HG03025 (cell line): ENCODE data around the gene DCP1B.

Source experiments
- ATAC-seq: cut with Tn5 transposase; IDR thresholded peaks from one replicate; pipeline ENCODE4 v1.9.1; 2021; ENCODE audit warnings: mild to moderate bottlenecking, moderate library complexity; ENCODE audit not compliant: unreplicated experiment, low FRiP score

The DCP1B gene

DNA sequence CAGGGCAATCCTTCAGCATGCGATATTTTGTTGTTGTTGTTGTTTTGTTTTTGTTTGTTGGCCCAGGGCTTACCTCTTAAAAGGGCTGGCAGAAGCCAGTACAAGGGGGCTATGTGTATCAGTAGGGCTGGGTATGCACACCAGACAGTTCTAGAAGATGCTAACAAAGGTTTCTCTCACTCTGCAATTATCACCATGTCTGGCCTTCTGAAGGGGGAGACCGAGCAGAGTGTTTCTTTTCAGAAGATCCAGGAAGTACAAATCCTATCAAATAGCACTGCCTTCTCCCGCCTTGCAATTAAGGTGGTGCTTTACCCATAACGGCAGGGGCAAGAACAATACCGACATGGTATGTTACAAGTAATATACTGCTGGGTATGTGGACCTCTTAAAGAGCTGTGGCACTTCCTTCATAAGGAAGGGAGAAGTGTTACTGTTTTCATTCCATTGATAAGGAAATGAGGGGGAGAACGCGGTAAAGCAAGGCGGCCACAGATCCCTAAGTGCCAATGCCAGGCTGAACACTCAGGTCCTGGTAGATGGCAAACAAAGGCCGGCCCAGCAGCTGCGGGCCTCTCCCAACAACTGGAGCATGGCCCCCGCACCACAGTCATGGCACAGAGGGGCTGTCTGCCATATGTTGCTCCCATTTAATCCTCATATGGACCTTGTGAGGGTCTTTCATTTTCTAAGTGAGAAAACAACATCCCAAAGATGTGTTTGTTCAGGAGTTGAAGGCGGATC lies 66.6 kb downstream of the DCP1B start:
- ATAC-seq, result no peak

DNA sequence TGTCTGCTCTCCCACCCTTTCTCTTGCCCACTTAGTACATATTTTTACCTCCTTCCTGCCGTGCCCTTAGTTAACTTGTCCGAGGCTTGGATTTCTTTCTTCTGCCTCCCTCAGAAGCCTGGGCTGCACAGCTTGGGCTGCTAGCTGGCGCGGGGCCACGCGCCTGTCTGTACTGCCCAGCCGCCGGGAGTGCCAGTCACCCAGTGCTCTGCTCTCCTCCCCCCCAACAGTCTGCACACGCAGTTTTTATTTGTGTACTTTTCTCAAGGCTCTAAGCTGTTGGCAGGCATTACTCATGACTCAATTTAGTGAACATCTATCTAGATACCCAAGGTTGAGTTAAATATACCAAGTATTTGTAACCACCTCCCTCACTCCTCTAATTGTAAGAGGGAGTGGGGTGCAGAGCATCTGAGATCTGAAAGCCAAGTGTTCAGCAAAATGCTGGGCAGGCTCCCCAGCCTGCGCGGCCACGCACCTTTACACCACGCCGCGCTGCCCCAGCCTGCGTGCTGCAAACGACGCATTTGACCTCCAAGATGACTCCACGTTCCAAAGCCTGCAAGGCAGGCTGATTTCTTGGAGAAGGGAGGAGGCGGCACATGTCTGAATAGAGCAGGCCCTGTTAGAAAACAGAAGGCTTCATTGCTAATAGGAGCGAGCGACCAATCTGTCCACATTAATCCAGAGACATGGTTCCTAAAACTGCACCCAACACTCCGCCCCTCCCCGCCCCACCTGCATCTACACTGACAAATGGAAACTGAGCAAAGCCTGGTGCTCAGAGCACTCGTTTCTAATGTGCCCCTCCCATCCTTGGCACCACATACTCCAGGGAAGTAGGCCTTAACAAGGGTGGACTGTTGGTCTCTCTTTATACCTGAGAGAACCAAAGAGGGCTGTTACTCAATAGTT lies 67.6 kb downstream of the DCP1B start:
- no peak for ATAC-seq

DNA sequence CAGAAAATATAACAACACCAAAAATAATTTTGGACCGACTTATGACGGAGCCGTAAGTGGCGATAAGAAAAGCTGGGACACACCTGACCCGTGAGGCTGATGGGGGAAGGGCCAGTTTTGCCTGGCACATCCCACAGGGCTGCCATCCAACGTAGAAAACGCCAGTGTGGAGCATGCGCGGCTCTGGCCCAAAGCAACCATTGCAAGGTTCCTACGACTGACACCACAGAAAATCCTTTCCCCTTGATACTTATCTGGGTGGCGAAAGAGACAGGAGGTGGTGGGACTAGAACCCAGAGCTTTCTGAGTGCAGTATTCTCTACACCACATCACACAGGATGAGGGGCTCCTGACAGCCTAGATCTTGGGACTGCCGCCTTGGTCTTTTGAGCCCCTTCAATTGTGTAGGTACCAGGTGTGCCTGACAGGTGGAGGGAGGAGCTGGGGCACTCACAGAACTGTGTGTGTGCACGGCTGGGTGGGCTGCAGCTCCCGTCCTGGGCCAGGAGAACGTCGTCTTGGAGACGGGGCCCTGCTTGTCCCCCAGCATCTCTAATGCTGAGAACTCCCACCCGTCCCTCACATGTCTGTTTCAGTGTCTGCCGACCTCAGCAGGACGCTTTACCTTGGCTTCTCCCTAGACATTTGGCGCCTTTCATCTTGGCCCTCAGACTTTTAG lies 68.4 kb downstream of the DCP1B start:
- ATAC-seq, result no peak

DNA sequence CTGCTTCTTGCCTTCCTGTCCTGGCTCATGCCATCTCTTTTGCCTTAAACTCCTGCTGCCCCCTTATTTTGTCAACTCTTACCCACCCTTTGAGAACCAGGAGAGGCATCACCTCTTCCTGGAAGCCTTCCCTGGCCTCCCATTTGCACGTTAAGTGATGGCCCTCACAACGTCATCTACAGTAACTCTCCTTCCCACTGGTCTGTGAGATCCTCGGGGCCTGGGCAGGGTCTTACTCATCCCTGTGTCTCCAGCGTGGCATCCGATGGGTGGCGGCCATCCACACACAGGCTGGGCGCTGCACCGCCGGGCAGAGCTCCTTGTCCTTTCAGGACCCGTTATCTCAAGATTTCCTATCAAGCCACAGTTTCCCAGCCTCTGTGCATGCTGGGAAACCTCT lies 69.0 kb downstream of the DCP1B start:
- ATAC-seq, result no peak

DNA sequence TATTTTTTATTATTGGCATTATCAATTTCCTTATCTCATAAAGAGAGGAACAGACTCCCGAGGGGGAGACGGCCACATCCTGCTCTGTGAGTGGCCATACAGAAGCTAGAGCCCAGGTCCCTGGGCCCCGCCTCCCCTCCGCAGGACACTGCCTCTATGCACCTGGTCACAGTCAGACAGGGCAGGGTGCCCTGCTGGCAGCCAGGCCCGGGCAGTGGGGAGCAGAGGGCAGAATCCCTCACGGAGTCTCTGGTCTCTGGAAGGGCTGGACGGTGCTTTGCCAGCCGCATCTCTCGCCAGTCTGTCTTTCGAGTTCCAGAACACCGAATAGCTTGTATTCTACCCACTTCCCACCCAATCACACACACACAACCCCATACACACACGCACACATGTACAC lies 69.4 kb downstream of the DCP1B start:
- no peak for ATAC-seq

DNA sequence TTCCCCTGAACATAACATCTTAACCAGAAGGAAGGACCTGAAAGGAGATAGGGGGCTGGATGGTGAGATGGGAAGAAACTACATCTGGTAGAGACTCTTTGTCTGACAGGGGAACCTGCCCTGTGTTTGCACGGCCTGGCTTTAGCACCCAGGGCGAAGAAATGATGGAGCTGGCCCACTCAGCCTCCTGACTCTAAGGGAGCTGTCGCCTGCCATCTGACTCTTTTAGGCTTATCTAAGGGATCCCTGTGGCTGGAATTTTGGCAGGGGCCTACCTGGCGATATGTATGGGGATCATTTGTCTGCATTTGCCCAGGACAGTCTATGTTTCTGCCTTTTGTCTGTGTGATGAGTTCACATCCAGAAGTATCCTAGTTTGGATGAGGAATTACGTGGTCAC lies 70.2 kb downstream of the DCP1B start:
- ATAC-seq, result no peak

DNA sequence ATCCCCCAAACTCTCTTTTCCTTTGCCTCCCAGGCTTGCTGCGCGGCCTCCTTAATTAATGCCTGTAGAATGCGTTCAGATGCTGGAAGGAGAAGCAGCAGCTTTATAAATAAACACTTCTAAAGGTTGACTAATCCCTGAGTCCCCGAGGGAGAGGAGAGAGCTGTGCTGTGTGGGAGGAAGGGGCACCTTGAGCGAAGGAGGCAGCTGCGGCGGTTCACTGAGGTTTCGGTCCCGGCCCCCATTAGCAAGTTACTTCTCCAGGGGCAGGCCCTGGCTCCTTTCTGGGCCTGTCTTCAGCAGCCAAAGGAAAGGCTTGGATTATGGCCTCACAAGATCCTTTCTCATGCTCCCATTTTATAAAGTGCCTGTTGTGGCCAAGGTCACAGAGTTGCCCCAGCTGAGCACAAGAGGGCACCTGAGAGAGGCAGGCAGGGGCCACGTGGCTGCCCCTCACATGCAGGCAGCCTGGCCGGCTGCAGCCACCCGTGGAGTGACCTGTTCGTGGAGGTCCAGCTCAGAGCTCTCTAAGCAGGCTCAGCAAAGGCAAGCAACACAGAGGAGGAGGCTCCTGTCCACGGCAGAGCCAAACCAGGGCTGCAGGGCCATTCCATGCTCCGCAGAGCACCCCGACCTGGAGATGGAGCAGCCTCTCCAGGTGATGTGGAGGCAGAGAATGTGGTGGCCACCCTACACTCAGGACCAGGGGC lies 70.8 kb downstream of the DCP1B start:
- no peak for ATAC-seq

DNA sequence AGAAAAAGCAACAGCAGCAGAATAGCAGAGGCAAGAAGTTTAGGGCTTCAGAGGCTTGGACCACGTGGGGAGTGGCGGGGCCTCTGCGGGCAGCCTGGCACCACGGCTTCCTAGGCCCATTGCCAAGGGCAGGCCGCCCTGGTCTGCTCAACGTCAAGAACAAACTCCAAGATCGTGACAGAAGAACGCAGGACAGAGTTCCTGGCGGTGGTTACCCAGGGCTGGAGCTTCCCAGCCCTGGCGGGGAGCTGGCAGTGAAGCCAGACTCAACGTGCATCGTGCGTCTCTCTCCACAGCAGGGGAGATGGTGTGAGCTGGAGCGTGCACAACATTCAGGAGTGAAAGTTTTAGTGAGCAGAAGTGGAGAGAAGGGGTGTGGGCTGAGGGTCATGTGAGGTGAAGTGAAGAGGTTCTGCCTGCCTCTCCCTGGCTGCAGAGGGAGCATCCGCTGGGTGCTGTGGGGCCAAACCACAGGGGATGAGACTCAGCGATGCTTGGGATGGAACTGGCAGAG lies 71.9 kb downstream of the DCP1B start:
- no peak for ATAC-seq

DNA sequence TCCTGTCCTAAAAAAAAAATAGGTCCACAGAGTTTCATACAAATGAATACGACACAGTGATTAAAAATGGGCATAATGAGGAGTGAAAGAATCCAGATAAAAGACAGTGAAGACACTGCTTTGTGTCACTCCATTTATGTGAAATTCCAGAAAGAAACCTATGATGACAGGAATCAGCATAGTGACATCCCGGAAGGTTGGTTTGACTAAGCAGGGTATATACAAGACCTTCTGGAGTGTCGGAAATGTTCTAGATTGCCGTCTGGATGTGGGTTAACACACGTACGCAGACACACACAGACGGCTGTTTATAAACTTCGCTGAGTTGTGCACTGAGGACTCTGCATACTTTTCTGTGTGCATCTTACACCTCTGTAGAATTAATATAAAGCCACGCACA lies 72.6 kb downstream of the DCP1B start:
- ATAC-seq, result no peak

DNA sequence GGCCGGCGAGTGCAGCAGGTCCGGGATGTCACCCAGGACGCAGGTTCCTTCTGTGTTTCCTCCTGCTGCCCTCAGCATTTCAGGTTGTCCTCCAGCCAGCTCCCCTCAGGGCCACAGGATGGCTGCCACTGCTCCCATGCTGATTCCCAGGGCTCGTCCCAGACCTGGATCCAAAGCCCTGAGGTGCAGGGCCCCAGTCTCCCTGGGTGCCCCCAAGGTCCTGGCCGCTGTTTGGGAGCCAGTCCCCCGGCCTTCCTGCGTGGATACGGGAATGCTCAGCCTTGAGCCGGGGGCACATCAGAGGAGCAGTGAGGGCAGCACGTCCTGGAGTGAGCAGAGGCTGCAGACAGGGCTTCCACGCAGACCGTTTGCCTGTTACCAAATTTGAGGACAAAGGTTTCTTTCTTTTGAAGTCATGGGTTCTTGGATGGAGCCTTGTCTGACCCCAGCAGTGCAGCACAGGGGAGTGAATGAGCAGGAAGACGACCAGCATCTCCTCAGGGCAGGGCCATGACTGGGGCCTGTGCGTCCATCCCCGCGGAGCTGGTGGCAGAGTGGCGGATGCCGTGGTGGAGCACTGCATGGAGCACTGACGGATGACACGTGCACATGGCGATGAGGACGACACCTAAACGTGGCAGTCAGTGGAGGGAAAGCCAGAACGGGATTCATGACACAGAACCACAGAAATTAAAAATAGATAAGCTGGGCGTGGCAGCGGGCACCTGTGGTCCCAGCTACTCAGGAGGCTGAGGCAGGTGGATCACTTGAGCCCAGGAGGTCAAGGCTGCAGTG lies 73.3 kb downstream of the DCP1B start:
- no peak for ATAC-seq

DNA sequence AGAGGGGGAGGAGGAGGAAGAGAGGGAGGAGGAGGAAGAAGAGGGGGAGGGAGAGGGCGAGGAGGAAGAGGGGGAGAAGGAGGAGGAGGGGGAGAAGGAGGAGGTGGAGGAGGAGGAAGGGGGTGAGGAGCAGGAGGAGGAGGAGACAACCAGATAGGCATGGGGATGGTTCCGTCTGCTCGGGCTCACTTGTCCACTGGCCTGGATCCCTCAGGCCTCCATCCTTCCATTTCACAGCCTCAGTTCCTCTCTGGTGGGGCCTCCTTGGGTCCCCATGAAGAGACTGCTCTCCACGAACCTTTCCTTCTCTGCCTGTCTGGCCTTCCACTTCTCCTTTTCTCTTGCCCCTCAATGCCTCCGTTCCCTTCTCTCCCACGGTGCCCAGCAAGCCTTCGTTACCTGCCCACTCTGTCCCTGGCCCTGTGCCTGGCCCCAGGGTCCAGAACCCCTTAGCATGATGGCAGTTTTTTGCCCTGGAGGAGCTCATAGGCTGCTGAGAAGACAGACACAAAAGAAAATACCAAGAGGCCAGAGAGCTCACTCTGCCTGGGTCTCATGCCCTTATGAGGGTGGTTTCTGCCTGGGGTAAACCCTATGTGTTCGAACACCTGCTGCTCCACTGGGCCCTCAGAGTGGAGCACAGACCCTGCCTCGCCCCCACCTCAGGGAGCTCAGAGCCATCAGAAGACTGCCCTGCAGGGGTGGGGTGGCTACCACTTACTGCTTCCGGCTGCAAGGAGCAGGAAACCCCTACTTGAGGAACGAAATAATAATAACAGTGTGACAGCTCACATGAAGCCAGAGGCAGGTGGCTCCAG lies 74.1 kb downstream of the DCP1B start:
- no peak for ATAC-seq

DNA sequence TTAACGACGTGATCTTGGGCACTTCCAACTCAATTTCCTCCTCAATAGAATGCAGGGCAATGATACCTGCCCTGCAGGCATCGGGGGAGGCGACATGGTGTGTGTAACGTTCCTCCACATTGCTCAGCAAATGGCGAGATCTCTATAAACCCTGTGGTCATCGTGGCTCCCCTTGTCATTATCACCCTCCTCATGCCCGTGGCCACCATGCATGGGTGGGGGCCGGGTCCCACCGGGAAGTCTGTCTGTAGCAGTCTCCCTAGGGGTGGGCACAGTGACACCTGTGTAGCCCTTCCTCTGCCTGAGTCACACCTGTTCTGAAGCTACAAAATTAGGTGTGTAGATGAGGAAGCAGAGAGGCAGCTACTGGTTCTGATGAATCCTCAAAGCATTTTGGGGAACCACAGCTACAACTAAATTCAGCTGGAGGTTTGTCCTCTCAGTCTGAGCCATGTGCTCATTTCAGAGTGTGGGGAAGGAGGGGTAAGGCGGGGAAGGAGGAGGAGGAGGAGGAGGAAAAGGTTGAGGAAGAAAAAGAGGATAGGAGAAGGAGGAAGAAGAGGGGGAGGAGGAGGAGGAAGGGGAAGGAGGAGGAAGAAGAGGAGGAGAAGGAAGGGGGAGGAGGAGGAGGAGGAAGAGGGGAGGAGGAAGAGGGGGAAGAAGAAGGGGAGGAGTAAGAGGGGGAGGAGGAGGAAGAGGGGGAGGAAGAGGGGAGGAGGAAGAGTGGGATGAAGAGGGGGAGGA lies 74.8 kb downstream of the DCP1B start:
- ATAC-seq, result no peak

DNA sequence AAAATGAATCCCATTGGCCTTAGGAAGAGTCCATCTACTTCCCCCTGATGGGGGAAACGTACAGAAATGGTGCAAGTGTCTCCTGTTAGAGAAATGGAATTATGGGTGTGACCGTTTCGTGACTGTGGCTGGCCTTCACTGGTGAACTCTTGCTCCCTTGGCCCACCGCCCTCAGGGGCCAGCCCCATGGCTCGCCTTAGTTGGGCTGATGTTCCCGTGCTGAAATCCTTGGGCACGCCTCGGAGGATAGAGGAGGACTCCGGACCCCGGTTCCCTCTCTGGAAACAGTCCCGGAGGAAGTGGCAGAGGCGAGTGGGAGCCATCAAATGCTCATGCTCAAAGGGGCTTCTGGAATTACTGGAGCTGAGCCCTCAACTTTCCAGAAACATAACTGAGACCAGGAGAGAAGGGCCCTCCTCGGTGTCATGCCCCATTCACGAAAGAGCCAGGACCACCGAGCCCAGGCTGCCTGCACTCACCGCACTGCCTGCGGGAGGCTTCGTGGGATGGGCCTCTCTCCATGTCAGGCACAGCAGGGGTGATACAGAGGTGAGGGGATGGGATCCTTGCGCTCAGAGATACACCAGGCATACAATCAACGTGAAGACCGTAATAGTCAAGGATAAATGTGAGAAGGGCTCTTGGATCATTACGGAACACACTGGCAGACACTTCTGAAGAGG lies 75.7 kb downstream of the DCP1B start:
- ATAC-seq, result no peak

DNA sequence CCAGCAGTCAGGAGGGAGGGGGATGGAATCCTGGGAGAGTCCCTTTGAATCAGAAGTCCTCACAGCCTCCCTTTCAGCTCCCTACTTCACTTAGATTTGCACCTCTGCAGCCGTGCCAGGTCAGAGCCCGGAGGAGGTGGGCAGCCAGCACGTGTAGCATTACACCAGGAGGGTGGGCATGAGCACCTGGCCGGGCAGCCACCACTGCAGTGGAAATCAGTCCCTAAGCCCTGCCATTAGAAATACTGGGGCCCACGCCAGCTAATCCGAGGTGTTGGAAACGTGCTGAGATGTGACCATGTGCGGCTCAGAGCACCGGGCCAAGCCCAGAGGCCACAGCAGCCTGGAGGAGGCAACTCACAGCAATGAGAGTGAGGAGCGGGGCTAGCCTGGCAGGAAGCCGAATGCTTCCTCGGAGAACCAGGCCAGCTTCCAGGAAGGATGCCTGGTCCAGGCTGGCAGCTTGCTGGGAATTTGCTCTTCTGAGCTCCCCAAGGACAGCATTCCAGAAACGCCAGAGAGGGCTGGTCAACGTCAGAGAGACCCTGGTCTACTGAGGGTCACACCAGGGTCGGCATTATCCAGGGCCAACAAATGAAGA lies 76.4 kb downstream of the DCP1B start:
- ATAC-seq, result no peak

DNA sequence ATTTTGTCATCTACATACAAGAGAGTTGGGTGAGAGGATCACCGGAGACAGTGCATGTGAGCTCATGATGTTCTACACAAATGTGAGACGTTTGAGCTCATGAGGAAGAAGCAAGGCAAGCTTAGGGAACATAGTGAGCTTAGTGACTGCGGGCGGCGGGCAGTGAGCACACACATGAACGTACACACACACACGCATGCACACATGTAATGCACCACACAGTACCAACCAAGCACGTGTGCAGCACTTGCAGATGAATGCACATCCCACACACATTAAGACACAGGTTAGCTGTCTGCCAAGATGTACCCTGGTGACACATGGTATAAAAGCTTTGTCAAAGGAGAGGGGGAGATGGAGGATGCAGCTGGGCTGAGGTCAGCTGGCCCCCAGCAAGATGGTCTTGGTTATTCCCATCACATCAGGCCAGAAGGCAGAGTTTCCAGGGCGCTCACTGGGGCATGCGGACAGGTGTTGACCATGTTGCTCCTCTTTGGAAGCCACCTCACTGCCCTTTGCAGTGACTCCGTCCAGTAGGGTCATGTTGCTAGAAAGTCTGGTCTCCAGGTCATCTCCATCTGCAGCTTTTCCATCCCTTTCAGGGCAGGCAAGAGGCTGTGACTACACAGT lies 77.1 kb downstream of the DCP1B start:
- ATAC-seq, result no peak

DNA sequence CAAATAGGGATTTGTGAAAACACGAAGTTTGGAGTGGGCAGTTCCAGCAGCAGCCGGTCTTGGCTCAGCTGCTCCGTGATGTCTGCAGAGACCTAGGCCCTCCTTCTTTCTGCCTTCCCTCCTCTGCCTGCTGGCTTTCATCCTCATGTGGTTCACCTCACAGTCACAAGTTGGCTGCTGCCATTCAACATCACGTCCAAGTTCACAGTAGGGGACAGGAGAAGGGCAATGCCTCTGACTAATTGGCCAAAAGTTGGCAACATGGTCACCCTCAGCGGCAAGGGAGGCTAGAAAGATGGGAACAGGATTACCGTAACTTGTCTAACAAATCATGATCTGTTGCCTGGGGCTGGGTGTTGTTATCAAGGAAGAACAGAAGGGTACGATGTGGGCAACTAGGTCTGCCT lies 78.0 kb downstream of the DCP1B start:
- no peak for ATAC-seq

DNA sequence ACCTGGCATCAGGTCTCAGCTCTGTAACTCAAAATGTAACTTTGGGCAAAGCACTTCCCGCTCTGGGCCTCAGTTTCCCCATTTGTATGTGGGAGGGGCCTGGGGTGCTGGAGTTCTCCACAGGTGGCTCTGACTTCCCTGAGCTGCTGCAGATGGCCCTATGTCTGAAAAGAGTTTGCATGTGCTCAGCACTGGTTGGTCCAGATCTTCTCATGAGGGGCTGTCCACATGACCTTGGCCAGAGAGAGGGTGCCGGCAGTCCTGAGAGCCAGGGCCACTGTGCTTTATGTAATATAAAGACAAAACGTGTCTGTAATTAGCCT lies 78.6 kb downstream of the DCP1B start:
- no peak for ATAC-seq
